HG02981 (cell line): Measurements from ENCODE around the gene MARCHF2.

Experiments
- ATAC-seq: cut with Tn5 transposase; IDR thresholded peaks from one replicate; pipeline ENCODE4 v1.9.1; 2021; ENCODE audit warnings: mild to moderate bottlenecking, moderate library complexity; ENCODE audit not compliant: unreplicated experiment

MARCHF2 gene

DNA sequence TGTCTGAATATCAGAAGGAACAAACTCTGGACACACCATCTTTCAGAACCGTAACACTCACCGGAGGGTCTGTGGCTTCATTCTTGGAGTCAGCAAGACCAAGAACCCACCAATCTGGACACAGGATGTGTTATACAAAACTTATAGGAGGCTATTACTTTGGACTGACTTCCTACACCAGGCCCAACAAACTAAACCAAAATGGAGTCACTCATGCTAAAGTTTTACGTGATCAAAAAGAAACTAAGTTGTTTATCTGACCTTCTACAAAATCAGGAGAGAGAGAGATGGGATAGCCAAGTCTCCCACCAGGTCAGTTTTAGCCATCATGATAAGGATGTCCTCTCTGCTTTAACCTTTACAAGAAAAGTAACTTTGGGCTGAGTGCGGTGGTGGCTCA, 26.1 kb upstream of the MARCHF2 start:
- no peak for ATAC-seq

DNA sequence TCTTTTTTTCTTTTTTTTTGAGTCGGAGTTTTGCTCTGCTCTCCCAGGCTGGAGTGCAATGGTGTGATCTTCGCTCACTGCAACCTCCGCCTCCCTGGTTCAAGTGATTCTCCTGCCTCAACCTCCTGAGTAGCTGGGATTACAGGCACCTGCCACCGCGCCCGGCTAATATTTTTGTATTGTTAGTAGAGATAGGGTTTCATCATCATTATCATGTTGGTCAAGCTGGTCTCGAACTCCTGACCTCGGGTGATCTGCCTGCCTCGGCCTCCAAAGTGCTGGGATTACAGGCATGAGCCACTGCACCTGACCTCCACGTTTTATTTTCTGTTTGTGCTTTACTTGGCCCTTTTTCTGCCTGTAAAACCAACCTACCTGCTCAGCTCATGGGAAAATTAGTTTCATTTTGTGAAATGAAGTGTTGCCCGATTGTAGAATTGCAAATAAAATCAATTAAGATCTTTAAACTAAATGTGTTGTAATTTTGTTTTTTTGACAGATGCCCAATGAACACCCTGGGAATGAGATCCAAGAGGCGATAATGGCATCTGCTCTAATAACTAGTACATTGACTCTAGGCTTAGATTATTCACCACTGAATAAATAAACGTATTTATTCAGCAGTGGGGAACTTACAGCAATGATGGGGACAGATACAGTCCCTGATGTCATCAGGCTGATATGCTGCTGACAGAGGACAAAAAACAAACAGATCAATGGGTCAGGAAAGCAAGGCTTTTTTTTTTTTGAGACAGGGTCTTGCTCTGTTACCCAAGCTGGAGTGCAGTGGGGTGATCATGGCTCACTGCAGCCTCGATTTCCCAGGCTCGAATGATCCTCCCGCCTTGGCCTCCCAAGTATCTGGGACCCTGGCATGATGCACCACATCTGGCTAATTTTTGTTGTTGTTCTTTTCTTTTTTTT, 25.2 kb upstream of the MARCHF2 start:
- no peak for ATAC-seq

DNA sequence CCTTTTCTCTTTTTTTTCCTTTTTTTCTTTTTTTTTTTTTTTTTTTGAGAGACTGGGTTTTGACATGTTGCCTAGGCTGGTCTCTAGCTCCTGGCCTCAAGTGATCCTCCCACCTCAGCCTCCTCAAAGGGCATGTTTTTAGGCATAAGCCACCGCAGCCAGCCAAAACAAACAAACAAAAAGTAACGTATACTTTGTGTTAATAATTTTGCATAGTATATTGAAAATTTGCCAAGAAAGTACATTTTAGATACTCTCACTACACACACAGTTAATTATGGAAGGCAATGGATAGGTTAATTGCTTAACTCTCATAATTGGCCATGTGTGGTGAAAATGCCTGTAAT, 24.5 kb upstream of the MARCHF2 start:
- ATAC-seq, result no peak

DNA sequence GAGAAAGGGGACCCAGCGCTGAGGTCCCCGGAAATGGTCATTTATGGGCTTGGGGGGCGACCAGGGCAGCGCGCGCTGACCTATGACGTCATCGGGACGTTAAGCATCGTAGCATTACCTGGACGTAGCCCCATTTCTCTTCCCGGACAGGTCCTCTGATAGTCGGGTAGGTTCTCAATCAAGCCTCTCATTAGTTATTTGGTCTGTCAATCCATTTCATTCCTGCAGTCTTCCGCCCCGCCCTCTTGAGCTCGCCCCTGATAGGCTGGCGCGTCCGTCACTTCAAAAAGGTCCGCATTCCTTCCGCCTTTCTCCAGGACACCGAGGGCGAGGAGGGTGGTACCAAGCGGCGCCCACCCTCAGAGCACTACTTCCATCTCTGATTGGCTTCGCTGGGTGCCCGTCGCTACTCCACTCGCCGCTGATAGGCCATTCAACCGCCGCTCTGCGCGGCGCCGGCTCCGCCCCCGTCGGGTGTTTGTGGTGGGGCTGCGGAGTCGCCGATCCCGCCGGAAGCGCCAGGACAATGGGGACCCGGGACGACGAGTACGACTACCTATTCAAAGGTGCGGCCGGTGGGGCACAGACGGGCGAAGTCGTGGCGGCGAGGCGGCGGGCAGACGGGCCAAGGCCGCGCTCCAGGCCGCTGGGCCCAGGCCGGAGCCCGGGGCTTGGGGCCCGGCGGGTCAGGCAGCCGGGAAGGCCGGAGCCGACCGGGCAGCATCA, 23.1 kb upstream of the MARCHF2 start, which contains the start of gene RAB11B:
RAB11B (plus strand) TSS at position 470 of the 726 bp plus-strand sequence; CDS start at position 527, 57 bp downstream.
- peak; percentile 92 for ATAC-seq

DNA sequence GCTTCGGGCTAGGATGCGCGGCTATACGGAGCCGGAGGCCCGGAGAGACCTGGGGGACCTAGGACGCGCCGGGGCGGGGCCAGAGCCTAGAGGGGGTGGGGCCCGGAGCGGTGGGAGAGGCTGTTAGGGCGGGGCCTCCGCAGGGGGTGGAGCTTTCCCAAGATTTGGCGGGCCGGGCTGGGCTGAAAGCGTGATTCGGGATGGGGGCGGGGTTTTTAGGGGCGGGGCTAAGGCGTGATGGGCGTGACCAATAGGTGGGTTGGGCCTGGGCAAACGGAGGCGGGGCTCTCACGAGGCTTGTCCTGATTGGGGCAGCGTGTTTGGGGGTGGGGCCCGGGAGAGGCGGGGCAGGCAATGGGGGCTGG, 22.5 kb upstream of the MARCHF2 start:
- ATAC-seq, result peak; percentile 34

DNA sequence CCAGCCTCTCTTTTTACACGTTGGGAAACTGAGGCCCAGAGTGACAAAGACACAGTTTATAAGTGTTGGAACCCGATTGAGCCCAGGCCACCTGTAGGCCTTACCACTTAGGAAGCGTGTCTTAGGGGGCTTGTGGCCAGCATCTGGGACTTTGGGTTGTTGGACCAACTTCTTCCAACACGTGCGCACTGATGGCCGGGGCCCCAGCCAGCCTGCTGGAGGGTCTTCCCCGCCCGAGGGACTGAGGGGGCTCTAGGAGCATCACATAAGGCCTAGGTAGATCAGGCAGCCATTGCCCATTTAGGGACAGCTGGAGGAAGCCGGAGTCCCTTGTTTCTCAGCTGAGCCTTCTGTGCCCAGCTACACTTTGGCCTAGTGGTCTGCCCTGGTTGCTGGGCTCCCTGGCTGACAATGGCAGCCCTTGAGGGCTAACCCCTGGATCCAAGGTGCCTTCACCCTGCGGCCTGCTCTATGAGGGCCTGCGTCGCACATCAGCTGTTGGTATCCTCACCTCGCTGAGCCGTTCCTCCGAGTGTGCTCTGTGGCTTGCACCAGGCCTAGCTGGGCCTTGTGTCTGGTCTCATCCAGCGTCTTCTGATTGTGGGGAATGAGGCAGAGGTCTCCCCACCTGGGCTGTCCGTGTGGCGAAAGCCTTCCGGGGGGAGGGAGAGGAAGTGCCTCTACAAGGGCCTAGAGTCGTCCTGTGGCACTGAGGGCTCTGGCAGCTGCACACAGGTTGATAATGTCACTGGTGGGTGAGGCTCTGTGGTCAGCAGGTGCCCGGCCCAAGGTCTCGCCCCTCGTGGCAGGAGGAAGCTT, 21.7 kb upstream of the MARCHF2 start:
- no peak for ATAC-seq

DNA sequence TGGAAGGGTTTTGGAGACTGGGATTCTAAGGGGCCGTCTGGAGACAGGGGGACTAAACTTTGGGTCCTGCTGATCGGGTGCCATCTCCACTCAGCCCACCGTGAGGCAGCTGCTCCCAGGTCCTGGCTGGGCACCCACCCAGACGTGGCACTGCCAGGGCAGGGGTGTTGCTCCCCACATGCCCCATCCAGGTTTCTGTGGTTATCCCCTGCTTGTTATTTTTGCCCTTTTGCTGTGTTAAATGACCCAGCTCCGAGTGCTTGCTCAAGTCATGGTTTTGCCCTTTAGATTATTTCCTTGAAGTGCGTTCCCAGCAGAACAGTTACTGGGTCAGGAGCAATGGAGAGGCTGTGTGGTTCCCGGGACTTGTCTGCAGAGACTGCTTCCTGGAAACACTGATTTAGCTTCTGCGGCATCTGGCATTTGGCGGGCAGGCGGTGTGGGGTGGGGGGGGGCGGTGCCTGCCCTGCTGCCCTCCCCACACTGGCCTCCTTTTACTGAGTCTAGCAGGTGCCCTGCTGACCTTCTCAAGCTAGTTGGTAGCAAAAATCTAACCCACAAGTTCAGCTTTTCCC, 21.0 kb upstream of the MARCHF2 start:
- no peak for ATAC-seq

DNA sequence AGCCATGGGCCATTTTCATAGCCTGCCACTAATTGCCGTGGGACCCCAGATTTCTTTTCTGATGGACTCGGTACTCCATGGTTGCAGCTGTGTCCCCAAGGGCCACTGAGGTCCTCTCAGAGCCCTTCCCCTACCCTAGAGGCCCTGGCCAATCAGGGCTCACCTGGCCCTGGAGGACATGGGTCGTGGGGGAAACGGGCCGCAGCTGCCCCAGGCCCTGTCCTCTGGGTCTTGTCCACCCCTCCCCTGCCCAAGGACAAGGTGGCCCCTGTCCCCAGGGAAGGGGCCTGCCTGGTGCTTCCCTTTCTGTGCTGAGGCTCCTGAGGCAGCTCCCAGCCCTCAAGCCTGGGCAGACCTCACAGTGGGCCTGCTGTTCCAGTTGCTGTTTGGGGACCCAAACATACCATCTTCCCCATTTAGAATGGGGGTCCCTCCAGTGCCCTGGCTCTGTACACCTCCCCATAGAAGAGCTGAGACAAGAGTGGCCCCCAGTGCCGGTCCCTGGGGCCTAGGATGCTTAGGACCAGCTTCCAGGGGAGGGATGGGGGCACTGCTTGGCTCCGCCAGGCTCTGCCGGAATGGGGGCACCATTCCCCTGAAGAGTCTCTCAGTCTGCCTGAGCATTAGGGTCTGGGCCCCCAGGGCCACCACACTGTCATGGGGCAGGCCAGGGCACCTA, 19.8 kb upstream of the MARCHF2 start:
- ATAC-seq, result no peak

DNA sequence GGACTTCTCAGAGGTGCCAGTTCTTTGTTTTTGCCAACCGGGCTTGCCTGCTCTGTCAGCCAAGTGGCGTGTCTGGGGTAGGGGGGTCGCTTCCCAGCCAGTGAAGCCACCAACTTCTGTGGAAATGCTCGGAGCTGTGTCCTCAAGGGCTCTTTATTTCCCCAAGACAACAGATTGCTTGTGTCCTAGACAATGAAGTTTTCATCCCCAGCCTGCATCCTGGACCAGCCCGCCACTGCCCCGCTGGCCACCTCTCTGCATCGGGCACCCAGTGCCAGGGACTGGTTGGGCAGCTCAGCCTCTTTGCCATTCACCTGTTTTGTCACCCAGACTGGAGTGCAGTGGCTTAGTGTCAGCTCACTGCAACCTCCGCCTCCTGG, 19.2 kb upstream of the MARCHF2 start:
- no peak for ATAC-seq

DNA sequence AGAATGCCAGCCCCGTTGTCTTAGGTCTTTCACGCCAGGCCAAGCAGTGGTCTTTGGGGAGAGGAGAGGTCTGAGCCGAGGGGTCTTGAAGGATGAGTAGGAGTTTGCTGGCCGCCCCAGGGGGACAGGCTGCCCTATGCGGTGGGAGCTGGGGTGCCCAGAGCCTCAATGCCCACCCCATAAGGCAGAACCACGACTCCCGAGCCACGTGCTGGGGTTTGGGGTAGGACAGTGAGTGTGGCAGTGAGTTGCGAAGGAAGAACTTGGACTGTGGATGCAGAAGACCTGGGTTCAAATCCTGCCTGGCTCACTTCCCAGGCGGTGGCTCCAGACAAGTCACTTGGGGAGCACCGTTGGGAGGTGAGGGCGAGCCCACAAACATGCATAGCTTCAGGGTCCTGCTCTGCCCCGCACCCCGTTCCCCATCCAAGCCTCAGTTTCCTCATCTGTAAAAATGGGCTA, 17.5 kb upstream of the MARCHF2 start:
- no peak for ATAC-seq

DNA sequence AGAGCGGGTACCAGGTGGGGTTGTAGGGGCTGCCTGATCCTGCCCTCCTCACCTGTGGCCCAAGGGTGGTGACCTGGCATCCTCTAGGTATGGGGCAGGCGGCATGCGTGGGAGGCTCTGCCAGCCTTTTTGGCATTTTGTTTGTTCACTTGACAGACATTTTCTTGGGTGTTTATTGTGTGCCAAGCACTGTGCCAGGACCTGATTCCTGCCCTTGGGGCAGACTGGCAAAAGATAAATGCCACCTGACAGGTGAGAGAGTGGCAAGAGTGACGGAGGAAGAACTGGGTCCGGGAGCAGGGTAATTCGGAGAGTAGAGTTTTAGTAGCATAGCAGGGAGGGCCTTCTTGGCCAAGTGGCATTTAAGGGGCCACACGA, 16.9 kb upstream of the MARCHF2 start:
- no peak for ATAC-seq

DNA sequence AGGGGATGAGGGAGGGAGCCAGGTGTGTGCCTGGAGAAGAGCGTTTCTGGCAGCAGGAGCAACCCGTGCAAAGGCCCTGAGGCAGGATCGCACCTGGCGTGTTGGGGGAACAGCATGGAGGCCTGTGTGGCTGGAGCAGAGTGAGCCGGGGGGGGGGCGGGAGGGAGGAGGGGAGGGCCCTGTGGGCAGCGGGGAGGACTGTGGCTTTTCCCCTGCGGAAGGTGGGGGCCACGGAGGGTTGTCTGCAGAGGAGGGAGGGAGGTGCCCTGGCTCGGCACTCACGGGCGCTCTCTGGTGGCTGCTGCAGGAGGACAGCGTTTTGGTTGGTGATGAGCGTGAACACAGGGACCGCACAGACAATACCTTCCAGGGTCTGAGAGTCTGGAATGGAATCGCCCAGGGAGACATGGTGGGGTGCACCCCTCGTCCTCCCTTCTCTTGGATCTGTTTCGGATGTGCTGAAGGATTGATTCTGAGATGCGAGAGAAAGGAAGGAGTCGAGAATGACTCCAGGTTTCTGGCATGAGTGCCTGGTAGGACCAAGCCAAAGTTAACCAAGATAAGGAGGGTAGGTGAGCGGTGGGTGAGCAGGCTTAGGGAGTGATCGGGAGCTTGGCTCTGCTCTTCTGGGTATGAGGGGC, 16.4 kb upstream of the MARCHF2 start:
- peak; percentile 51 for ATAC-seq

DNA sequence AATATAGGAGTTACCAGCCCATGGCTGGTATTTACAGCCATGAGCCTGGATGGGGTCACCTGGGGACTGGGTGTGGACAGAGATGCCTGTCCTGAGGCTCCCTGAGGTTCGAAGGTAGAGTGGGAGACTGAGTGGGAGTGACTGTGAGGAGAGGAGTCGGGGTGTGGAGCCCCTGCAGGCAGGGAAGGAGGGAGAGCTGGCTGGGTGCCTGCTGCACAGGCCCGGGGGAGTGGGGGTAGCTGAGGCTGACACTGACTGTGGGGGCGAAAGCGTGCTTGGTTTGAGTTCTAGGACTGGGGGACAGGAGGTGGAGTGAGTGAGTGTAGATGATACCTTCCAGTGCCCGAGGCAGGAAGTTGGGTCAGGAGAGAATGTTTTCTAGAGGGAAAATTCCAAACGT, 15.8 kb upstream of the MARCHF2 start:
- ATAC-seq, result no peak

DNA sequence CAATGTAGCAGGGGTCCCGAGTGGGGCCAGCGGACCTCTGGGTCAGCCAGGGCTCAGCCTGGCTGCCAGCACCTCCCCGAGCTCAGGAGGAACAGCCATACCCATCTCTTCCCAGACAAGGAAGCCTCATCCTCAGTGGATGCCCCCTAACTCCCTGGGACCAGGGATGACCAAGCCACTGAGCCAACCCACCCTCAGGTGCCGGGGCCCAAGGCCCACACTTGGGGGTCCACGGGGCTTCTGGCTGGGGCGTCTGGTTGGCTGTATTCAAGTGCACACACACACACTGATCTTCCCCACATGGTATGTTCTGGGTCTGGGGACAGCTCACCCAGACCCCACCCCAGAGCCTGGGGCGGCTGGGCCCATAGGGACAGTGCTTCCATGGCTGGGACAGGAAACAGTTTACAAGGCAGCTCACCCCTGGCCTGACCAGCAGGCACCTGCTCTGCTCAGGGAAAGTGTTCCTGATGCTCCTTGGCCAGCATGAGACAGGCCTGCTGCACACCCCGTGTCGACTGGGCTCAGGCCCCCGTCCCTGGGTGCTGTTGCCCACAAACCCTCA, 15.3 kb upstream of the MARCHF2 start:
- ATAC-seq, result no peak

DNA sequence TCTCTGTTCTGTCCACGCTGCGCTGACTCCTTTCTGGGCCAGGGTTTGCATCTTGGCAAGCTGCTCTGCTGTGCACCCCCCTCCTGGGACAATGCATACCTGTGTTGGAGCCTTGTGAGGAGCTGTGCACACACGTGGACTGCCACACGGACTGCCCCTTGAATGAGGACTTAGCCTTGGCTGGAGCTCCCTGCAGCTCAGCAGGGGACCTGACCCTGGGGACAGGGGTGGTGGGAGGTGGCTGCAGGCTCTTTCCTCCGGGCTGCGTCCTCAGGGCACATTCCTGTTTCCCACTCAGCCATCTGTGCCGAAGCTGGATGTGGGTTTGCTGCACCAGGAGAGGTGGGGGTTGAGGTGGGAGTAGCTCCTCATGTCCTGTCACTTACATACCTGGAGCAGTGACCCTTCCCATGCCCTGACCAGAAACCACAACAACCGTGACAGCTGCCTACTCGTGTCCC, 14.8 kb upstream of the MARCHF2 start:
- no peak for ATAC-seq

DNA sequence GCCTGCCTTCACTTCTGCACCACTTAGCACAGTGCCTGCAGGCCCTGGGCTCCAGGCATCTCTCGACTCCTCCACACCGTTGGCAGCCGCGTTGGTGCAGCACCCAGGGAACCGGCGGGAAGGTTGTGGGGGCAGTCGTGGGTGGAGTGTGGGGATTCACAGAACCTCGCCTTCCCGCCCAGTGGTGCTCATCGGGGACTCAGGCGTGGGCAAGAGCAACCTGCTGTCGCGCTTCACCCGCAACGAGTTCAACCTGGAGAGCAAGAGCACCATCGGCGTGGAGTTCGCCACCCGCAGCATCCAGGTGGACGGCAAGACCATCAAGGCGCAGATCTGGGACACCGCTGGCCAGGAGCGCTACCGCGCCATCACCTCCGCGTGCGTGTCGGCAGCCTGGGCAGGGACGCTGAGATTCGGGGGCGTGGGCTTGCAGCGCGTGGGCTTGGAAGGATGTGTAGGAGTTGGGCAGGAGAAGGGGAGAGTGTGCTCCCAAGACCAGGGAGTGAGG, 13.4 kb upstream of the MARCHF2 start:
- no peak for ATAC-seq

DNA sequence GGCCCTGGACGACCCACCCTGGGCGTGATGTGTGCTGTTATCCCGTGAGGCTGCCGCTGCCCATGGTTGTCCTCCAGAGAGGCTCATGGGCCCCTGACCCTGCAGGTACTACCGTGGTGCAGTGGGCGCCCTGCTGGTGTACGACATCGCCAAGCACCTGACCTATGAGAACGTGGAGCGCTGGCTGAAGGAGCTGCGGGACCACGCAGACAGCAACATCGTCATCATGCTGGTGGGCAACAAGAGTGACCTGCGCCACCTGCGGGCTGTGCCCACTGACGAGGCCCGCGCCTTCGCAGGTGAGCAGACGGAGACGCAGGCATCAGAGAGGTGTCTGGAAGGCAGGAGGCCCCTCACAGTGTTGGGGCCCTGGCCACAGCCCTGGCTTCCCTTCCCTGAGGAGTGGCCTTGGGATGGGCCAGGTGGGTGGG, 11.1 kb upstream of the MARCHF2 start:
- no peak for ATAC-seq

DNA sequence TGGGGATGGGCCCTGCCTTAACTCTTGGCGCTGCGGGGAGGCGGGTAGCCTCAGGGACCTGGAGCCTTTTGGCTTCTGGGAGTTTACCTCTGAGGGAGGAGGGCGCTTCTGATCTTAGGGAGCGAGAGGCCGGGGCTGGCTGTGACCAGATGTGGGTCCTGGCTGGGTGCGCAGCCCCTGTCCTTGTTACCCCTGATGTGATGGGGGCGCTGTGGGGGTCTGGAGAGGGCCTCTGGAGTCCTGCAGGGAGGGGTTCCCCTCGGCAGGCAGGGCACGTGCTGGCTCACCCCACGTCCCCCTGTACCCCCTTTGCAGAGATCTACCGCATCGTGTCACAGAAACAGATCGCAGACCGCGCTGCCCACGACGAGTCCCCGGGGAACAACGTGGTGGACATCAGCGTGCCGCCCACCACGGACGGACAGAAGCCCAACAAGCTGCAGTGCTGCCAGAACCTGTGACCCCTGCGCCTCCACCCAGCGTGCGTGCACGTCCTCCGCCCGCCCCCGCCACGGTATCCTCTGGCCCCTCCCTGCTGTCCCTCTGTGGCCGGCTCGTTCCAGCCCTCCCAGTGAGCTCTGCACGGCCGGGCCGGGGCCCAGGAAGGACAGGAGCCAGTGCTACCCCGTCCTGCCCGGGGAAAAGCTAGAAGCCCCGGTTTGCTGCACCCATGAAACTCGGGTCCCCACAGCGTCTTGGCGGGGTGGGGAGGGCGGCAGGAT, 9.8 kb upstream of the MARCHF2 start:
- ATAC-seq, result no peak

DNA sequence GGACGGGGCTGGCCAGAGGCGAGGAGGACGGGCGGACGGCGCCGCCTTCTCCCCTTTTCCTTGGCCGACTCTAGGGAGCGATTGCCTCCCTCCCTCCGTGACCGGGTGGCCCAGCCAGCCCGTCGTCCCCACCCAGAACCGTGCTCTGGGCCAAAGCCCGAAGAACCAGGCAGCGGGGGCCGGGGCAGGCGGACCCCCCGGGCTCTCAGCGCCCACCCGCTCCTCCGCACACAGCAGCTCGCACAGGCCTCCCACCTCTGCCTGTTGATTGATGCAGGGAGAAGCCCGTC, 9.3 kb upstream of the MARCHF2 start:
- ATAC-seq, result no peak
